ENCODE results near the gene KLF17.

The KLF17 gene

DNA sequence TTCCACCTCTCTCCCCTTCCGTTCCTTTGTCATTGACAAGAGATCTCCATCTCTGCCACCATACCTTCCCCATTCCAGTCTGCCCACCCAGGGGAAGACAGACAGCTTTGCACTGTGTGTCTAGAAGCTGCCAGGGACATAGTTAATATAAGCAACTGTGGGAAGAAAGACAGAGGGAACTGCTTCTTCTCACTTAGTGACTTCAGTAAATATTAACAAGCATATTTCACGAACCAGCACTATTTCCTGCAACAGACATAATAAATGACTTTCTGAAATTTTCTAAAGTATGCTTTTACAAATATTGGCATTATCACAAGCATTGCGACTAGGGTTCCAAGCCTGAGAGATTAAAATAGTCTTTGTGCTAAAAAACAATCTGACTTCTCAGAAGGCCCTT is 44.2 kb upstream of the KLF17 start:
- no peak overlapping the region for H3K4me3 ChIP-seq (replicated peaks; ENCODE audit: low read depth, low read length)
- no peaks in the 10 kb centered on the region for H3K36me3 ChIP-seq (ENCODE audit: control insufficient read depth, insufficient read depth, low read length)
- DNase-seq (ENCODE audit: extremely low read depth, insufficient read length), result no peak
- H3K27me3 ChIP-seq (replicated peaks; ENCODE audit: control insufficient read depth, insufficient read depth, low read length), result no peaks in the 10 kb centered on the region; the same call in 1 of the 2 replicates
- TF ChIP-seq, protein P1, sequence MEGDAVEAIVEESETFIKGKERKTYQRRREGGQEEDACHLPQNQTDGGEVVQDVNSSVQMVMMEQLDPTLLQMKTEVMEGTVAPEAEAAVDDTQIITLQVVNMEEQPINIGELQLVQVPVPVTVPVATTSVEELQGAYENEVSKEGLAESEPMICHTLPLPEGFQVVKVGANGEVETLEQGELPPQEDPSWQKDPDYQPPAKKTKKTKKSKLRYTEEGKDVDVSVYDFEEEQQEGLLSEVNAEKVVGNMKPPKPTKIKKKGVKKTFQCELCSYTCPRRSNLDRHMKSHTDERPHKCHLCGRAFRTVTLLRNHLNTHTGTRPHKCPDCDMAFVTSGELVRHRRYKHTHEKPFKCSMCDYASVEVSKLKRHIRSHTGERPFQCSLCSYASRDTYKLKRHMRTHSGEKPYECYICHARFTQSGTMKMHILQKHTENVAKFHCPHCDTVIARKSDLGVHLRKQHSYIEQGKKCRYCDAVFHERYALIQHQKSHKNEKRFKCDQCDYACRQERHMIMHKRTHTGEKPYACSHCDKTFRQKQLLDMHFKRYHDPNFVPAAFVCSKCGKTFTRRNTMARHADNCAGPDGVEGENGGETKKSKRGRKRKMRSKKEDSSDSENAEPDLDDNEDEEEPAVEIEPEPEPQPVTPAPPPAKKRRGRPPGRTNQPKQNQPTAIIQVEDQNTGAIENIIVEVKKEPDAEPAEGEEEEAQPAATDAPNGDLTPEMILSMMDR (IDR thresholded peaks at IDR 0.05; ENCODE audit: insufficient read depth, low read length, poor library complexity, severe bottlenecking), result no peak

DNA sequence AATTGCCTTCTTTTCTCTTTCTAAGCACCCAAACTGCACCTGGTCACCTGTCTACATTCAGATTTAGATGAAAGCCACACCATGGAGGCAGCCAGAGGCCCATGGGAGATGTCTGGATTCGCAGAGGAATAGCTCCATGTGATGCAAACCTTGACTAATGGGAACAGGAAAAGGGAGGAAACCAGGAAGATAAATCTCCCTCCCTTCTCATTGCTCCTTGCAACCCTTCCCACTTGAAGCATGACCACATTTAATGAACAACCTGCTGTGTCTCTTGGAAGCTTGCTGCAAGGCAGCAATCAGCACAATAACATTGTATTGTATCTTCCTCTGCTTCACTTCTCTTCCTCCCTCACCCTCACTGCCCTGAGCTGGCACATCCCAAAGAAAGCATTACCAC is 42.6 kb upstream of the KLF17 start:
- Histone ChIP-seq H3K36me3 (ENCODE audit: control insufficient read depth, insufficient read depth, low read length) (no peaks in the 10 kb centered on the region), H3K4me3 (replicated peaks; ENCODE audit: low read depth, low read length) (no peak overlapping the region), H3K27me3 (replicated peaks; ENCODE audit: control insufficient read depth, insufficient read depth, low read length) (no peaks in the 10 kb centered on the region; the same call in 1 of the 2 replicates)
- TF ChIP-seq, protein P1 (IDR thresholded peaks at IDR 0.05; ENCODE audit: insufficient read depth, low read length, poor library complexity, severe bottlenecking), result no peak
- no peak for DNase-seq (ENCODE audit: extremely low read depth, insufficient read length)

DNA sequence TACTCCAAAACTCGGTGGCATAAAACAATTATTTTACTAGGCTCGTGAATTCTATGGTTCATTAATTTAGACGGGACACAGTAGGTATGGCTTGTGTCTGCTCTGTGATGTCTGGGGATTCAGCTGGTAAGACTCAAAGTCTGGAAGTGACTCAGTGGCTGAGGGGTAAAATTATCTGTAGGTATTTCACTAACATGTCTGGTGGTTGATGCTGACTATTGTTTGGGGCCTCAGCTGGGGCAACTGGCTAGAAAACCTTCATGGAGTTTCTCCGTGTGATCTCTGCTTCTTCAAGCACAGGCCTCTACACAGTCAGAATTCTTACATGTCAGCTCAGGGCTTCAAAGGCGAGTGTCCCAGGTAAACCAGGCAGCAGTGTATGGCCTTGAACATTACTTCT is 41.2 kb upstream of the KLF17 start:
- DNase-seq (ENCODE audit: extremely low read depth, insufficient read length), result no peak
- Histone ChIP-seq H3K36me3 (ENCODE audit: control insufficient read depth, insufficient read depth, low read length) (no peaks in the 10 kb centered on the region), H3K4me3 (replicated peaks; ENCODE audit: low read depth, low read length) (no peak overlapping the region), H3K27me3 (replicated peaks; ENCODE audit: control insufficient read depth, insufficient read depth, low read length) (no peaks in the 10 kb centered on the region; the same call in none of the 2 replicates)
- TF ChIP-seq, protein P1 (IDR thresholded peaks at IDR 0.05; ENCODE audit: insufficient read depth, low read length, poor library complexity, severe bottlenecking), result no peak

DNA sequence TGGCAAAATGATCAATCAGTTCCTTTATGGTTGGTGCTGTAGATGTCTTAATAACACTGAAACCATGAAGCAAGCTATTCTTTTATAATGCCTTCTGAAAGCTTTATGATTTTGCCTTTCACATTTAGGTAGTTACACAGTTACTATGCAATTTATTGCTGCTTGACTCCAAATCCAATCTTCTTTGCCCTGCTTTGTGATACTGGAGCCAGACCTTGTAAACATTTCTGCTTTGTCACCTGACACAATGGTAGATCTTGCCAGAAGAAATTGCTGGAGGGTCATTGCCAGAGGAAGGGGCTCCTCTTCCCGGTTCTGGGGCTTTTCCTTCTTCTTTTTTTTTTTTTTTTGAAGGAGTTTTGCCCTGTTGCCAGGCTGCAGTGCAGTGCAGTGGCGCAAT is 40.5 kb upstream of the KLF17 start:
- H3K36me3 ChIP-seq (ENCODE audit: control insufficient read depth, insufficient read depth, low read length), result no peaks in the 10 kb centered on the region
- TF ChIP-seq, protein P1 (IDR thresholded peaks at IDR 0.05; ENCODE audit: insufficient read depth, low read length, poor library complexity, severe bottlenecking), result no peak
- no peak for DNase-seq (ENCODE audit: extremely low read depth, insufficient read length)
- no peak overlapping the region for H3K4me3 ChIP-seq (replicated peaks; ENCODE audit: low read depth, low read length)
- no peaks in the 10 kb centered on the region; the same call in none of the 2 replicates for H3K27me3 ChIP-seq (replicated peaks; ENCODE audit: control insufficient read depth, insufficient read depth, low read length)

DNA sequence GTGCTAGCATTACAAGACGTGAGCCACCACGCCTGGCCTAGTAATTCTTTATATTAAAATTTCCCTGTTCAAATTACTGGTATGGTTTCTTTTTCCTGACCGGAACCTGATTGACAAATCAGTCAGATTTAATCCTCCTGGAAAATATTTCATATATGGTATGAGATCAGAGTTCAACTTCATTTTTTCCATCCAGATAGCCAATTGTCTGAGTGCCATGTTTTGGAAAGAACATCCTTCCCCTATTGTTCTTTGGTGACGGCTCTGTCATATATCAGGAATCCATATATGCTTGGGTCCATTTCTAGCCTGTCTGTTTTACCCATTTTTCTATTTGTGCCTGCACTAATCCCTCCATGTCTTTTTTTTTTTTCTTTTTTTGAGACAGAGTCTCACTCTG is 39.1 kb upstream of the KLF17 start:
- Histone ChIP-seq H3K36me3 (ENCODE audit: control insufficient read depth, insufficient read depth, low read length) (no peaks in the 10 kb centered on the region), H3K4me3 (replicated peaks; ENCODE audit: low read depth, low read length) (no peak overlapping the region), H3K27me3 (replicated peaks; ENCODE audit: control insufficient read depth, insufficient read depth, low read length) (no peaks in the 10 kb centered on the region; the same call in none of the 2 replicates)
- TF ChIP-seq, protein P1 (IDR thresholded peaks at IDR 0.05; ENCODE audit: insufficient read depth, low read length, poor library complexity, severe bottlenecking), result no peak
- no peak for DNase-seq (ENCODE audit: extremely low read depth, insufficient read length)

Measured in GM06990 (cell line).